Liver (tissue), 9 donors: Measurements from ENCODE around the gene GFI1. TPM values are rescaled to one million over a fixed set of nuclear protein-coding genes. Genes with fewer than 3 reads are reported as not detected.

Experiments used
- DNase-seq: peaks from one replicate; pipeline ENCODE4 v3.0.0-alpha.2; 2017; ENCODE audit warnings: low spot score
- H3K27ac ChIP-seq, 2 donors: one replicate each; pipeline ENCODE4 v1.7.0; 2013; ENCODE audit warnings: inconsistent platforms in 2 of 2, low read length in 2 of 2, control low read depth in 1 of 2, low read depth in 1 of 2, mild to moderate bottlenecking in 1 of 2
- H3K27me3 ChIP-seq, 4 donors: one replicate each; pipeline versions ENCODE4 v1.6.1 to v1.7.0; 2013; ENCODE audit warnings: low read length in 3 of 4, inconsistent platforms in 1 of 4, mild to moderate bottlenecking in 1 of 4, moderate library complexity in 1 of 4; ENCODE audit not compliant: control insufficient read depth in 4 of 4, insufficient read depth in 4 of 4
- H3K36me3 ChIP-seq, 4 donors: one replicate each; pipeline versions ENCODE4 v1.6.1 to v1.7.0; 2013; ENCODE audit warnings: low read length in 3 of 4, mild to moderate bottlenecking in 3 of 4, low read depth in 1 of 4, moderate library complexity in 1 of 4; ENCODE audit not compliant: control insufficient read depth in 4 of 4, insufficient read depth in 3 of 4
- H3K4me1 ChIP-seq, 4 donors: one replicate each; pipeline versions ENCODE4 v1.6.1 to v1.7.0; 2013; ENCODE audit warnings: low read length in 3 of 4, mild to moderate bottlenecking in 3 of 4, moderate library complexity in 1 of 4; ENCODE audit not compliant: control insufficient read depth in 4 of 4, insufficient read depth in 4 of 4
- H3K4me3 ChIP-seq, 3 donors: one replicate each; pipeline versions ENCODE4 v1.6.1 to v1.7.0; 2013; ENCODE audit warnings: low read length in 3 of 3, control low read depth in 1 of 3, low read depth in 1 of 3, mild to moderate bottlenecking in 1 of 3
- H3K9ac ChIP-seq, 2 donors: one replicate each; pipeline ENCODE4 v1.7.0; 2013; ENCODE audit warnings: low read length in 2 of 2, mild to moderate bottlenecking in 2 of 2, moderate library complexity in 2 of 2, control low read depth in 1 of 2, low read depth in 1 of 2
- H3K9me3 ChIP-seq, 4 donors: one replicate each; pipeline versions ENCODE4 v1.6.1 to v1.7.0; 2013; ENCODE audit warnings: low read length in 3 of 4; ENCODE audit not compliant: control insufficient read depth in 4 of 4
- EGR1 ChIP-seq, 2 donors: IDR thresholded peaks; 2 replicates each; pipeline ENCODE4 v1.6.1; 2016 to 2018; ENCODE audit warnings: antibody characterized with exemption in 2 of 2, low read depth in 2 of 2
- FOXA1 ChIP-seq: IDR thresholded peaks from 2 replicates; pipeline ENCODE4 v1.6.1; 2016; ENCODE audit warnings: antibody characterized with exemption
- FOXA2 ChIP-seq: IDR thresholded peaks from 2 replicates; pipeline ENCODE4 v1.6.1; 2016; ENCODE audit warnings: antibody characterized with exemption
- GABPA ChIP-seq, 2 donors: IDR thresholded peaks in 1 of 2; conservative IDR thresholded peaks in 1 of 2; 2 replicates each; pipeline ENCODE4 v1.6.1; 2016; ENCODE audit warnings: antibody characterized with exemption in 2 of 2, mild to moderate bottlenecking in 1 of 2, moderate library complexity in 1 of 2
- HNF4A ChIP-seq, 2 donors: conservative IDR thresholded peaks; 2 replicates each; pipeline ENCODE4 v1.6.1; 2016; ENCODE audit warnings: antibody characterized with exemption in 2 of 2, mild to moderate bottlenecking in 2 of 2
- RAD21 ChIP-seq, 2 donors: IDR thresholded peaks; 2 replicates each; pipeline ENCODE4 v1.6.1; 2016; ENCODE audit warnings: antibody characterized with exemption in 2 of 2, mild to moderate bottlenecking in 2 of 2
- RXRA ChIP-seq, 2 donors: IDR thresholded peaks; 2 replicates each; pipeline ENCODE4 v1.6.1; 2017 to 2018; ENCODE audit warnings: antibody characterized with exemption in 2 of 2, mild to moderate bottlenecking in 1 of 2
- SP1 ChIP-seq: IDR thresholded peaks from 2 replicates; pipeline ENCODE4 v1.6.1; 2018; ENCODE audit warnings: antibody characterized with exemption, mild to moderate bottlenecking
- TAF1 ChIP-seq: conservative IDR thresholded peaks from 2 replicates; pipeline ENCODE4 v1.6.1; 2016; ENCODE audit warnings: antibody characterized with exemption, mild to moderate bottlenecking
- YY1 ChIP-seq: IDR thresholded peaks from 2 replicates; pipeline ENCODE4 v1.6.1; 2016; ENCODE audit warnings: antibody characterized with exemption, mild to moderate bottlenecking
- WGBS: extraction: QIAGEN DNeasy Blood & Tissue Kit; methylation state at CpG from one replicate; pipeline ENCODE4 v1.1.7; 2013; 5-methylcytosine and 5-hydroxymethylcytosine counted together
- polyA plus RNA-seq, 2 donors: library from polyadenylated mRNA; stranded (reverse) in 1 of 2; unstranded in 1 of 2; fragments of 200-250 nt in 1 of 2; fragments of >200 nt in 1 of 2; fragmentation: Nextera tagmentation in 1 of 2; extraction: Ambion mirVana in 1 of 2; gene quantifications; one replicate each; pipeline versions ENCODE4 v1.2.1 to v1.2.3, GENCODE V29; 2013 to 2015
- total RNA-seq, 2 donors: library from RNA; depleted of rRNA; stranded (reverse); fragments of >200 nt; gene quantifications; one replicate each; pipeline ENCODE4 v1.2.3, GENCODE V29; 2014
- TF ChIP-seq, protein P1 (sequence below): IDR thresholded peaks from 2 replicates; pipeline ENCODE4 v1.6.1; 2016; ENCODE audit warnings: antibody characterized with exemption, mild to moderate bottlenecking
- TF ChIP-seq, protein P2 (sequence below): IDR thresholded peaks from 2 replicates; pipeline ENCODE4 v1.6.1; 2016; ENCODE audit warnings: antibody characterized with exemption
- TF ChIP-seq, protein P3 (sequence below): IDR thresholded peaks from 2 replicates; pipeline ENCODE4 v1.6.1; 2016; ENCODE audit warnings: antibody characterized with exemption
- donor health status: healthy.
- donor health status: healthy.
- donor health status: healthy.
- donor health status: healthy.
- donor health status: healthy.

The GFI1 gene
- total and polyA plus RNA-seq, 4 donors = 0.22 to 3.9 (median 0.55) TPM

DNA sequence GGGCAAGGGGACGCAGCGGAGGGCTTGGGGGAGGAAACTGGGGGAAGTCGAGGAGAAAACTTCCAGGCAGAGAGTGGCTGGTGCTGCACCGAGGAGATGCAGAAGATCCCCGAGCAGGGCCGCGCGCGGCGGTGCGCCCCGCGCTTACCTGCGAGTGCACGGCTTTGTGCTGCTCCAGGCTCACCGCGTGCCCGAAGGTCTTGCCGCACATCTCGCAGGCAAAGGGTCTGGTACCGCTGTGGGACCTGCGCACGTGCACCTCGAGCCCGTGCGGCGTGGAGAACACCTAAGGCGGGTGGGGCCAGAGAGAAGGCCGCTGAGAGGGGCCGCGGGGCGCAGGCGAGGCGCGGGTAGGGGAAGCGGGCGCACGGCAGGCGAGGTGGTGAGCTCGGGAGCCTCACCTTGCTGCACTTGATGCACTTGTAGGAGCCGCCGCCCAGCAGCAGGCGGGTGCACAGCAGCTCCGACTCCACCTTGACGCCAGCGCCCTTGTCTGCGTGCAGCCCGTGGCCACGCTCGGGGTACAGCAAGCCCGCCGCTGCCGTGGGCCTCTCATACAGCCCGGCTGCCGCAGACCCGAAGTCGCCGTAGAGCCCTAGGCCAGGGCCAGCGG, 6.4 kb downstream of the GFI1 start:
- peaks cover 20 to 47% (median 39%) of the 10 kb centered on the region in 4 donors for H3K4me1 ChIP-seq
- DNase-seq = no peak

DNA sequence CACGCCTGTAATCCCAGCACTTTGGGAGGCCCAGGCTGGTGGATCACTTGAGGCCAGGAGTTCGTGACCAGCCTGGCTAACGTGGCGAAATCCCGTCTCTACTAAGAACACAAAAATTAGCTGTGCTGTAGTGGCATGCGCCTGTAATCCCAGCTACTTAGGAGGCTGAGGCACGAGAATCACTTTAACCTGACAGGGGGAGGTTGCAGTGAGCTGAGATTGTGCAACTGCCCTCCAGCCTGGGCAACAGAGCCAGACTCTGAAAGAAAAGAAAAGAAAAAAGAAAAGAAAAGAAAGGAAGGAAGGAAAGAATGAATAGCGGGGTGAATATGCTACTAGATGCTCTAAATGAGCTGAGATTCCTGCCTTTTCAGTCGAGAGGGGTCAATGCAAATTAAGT, 7.1 kb downstream of the GFI1 start:
- H3K4me3 ChIP-seq = no peak overlapping the region
- TF ChIP-seq FOXA2 (no peak), GABPA (IDR thresholded peaks at IDR 0.05 in 1 of 2, conservative IDR thresholded peaks at IDR 0.05 in 1 of 2) (no peak), YY1 (no peak)
- H3K27me3 ChIP-seq = peaks cover 0 to 14% (median 3%) of the 10 kb centered on the region in 4 donors
- no peaks in the 10 kb centered on the region for H3K9me3 ChIP-seq
- H3K4me1 ChIP-seq = peaks cover 17 to 39% (median 32%) of the 10 kb centered on the region in 4 donors
- 92% methylated on average over 9 of the region's 9 CpGs for WGBS
- H3K27ac ChIP-seq = no peak overlapping the region
- no peak for DNase-seq
- H3K36me3 ChIP-seq = no peaks in the 10 kb centered on the region
- H3K9ac ChIP-seq = no peak overlapping the region

More for the DNA sequence above, 6.4 kb downstream of the GFI1 start:
- peaks cover 0 to 14% (median 3%) of the 10 kb centered on the region in 4 donors for H3K27me3 ChIP-seq
- H3K9ac ChIP-seq = no peak overlapping the region
- WGBS = 27% methylated on average over 59 of the region's 59 CpGs
- no peaks in the 10 kb centered on the region for H3K36me3 ChIP-seq
- no peaks in the 10 kb centered on the region for H3K9me3 ChIP-seq
- TF ChIP-seq, protein P1, sequence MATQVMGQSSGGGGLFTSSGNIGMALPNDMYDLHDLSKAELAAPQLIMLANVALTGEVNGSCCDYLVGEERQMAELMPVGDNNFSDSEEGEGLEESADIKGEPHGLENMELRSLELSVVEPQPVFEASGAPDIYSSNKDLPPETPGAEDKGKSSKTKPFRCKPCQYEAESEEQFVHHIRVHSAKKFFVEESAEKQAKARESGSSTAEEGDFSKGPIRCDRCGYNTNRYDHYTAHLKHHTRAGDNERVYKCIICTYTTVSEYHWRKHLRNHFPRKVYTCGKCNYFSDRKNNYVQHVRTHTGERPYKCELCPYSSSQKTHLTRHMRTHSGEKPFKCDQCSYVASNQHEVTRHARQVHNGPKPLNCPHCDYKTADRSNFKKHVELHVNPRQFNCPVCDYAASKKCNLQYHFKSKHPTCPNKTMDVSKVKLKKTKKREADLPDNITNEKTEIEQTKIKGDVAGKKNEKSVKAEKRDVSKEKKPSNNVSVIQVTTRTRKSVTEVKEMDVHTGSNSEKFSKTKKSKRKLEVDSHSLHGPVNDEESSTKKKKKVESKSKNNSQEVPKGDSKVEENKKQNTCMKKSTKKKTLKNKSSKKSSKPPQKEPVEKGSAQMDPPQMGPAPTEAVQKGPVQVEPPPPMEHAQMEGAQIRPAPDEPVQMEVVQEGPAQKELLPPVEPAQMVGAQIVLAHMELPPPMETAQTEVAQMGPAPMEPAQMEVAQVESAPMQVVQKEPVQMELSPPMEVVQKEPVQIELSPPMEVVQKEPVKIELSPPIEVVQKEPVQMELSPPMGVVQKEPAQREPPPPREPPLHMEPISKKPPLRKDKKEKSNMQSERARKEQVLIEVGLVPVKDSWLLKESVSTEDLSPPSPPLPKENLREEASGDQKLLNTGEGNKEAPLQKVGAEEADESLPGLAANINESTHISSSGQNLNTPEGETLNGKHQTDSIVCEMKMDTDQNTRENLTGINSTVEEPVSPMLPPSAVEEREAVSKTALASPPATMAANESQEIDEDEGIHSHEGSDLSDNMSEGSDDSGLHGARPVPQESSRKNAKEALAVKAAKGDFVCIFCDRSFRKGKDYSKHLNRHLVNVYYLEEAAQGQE = no peak
- TF ChIP-seq EGR1 (IDR thresholded peaks at IDR 0.05; ENCODE audit: low read depth in 2 of 2) = no peak
- peak overlapping the region in 1 of 3 donors; percentile 15 for H3K4me3 ChIP-seq
- no peak overlapping the region for H3K27ac ChIP-seq

DNA sequence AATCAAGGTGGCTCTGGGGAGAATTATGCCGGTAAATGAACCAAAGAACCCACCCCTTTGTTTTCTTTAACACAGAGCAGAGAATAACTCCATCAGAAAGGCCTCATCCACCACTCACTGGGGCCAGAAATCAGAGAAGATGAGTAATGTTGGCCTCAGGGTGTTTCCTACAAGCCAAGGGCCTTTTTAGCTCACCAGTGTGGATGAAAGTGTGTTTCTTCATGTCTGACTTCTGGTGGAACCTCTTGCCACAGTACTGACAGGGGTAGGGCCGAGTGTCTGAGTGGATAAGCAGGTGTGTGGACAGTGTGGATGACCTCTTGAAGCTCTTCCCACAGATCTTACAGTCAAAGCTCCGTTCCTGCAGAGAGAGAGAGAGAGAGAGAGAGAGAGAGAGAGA, 8.3 kb downstream of the GFI1 start:
- 90% methylated on average over 3 of the region's 3 CpGs for WGBS
- no peaks in the 10 kb centered on the region for H3K36me3 ChIP-seq
- H3K4me1 ChIP-seq = peaks cover 11 to 29% (median 21%) of the 10 kb centered on the region in 4 donors
- no peaks in the 10 kb centered on the region for H3K9me3 ChIP-seq
- H3K9ac ChIP-seq = no peak overlapping the region
- no peak overlapping the region for H3K27ac ChIP-seq
- TF ChIP-seq FOXA1 = no peak
- no peak for TF ChIP-seq GABPA (IDR thresholded peaks at IDR 0.05 in 1 of 2, conservative IDR thresholded peaks at IDR 0.05 in 1 of 2)
- TF ChIP-seq YY1 = no peak
- no peak for TF ChIP-seq TAF1
- no peak for TF ChIP-seq HNF4A (conservative IDR thresholded peaks at IDR 0.05)
- TF ChIP-seq RAD21 (IDR thresholded peaks at IDR 0.05) = no peak
- TF ChIP-seq FOXA2 = no peak
- TF ChIP-seq, protein P2, sequence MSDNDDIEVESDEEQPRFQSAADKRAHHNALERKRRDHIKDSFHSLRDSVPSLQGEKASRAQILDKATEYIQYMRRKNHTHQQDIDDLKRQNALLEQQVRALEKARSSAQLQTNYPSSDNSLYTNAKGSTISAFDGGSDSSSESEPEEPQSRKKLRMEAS = no peak
- TF ChIP-seq, protein P1 = no peak
- no peak for TF ChIP-seq SP1
- TF ChIP-seq RXRA (IDR thresholded peaks at IDR 0.05) = no peak
- TF ChIP-seq EGR1 (IDR thresholded peaks at IDR 0.05; ENCODE audit: low read depth in 2 of 2) = no peak
- TF ChIP-seq, protein P3, sequence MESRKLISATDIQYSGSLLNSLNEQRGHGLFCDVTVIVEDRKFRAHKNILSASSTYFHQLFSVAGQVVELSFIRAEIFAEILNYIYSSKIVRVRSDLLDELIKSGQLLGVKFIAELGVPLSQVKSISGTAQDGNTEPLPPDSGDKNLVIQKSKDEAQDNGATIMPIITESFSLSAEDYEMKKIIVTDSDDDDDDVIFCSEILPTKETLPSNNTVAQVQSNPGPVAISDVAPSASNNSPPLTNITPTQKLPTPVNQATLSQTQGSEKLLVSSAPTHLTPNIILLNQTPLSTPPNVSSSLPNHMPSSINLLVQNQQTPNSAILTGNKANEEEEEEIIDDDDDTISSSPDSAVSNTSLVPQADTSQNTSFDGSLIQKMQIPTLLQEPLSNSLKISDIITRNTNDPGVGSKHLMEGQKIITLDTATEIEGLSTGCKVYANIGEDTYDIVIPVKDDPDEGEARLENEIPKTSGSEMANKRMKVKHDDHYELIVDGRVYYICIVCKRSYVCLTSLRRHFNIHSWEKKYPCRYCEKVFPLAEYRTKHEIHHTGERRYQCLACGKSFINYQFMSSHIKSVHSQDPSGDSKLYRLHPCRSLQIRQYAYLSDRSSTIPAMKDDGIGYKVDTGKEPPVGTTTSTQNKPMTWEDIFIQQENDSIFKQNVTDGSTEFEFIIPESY = no peak
- no peak for DNase-seq
- H3K4me3 ChIP-seq = no peak overlapping the region
- H3K27me3 ChIP-seq = peaks cover 0 to 14% (median 3%) of the 10 kb centered on the region in 4 donors
